B cell (primary cell): Measurements from ENCODE around the gene EIF2B2. TPM values are rescaled to one million over a fixed set of nuclear protein-coding genes. Genes with fewer than 3 reads are reported as not detected.

Experiments
- ATAC-seq: fragments of 200-7000 bp; cut with Tn5 transposase; one replicate; pipeline ENCODE4 v1.10.0; 2021; ENCODE audit warnings: low read depth, mild to moderate bottlenecking, moderate number of reproducible peaks, moderate library complexity
- CTCF ChIA-PET: fragments of 350-600 bp; sonication (Branson Sonifier 250); formaldehyde crosslinking; loops from one replicate; lab custom pipeline; 2021; ENCODE audit warnings: antibody characterized with exemption, inconsistent platforms; lab: Charles Lee
- POLR2A ChIA-PET: fragments of 350-600 bp; sonication (Branson Sonifier 250); formaldehyde crosslinking; loops from one replicate; lab custom pipeline; 2021; ENCODE audit warnings: antibody characterized with exemption; lab: Charles Lee
- DNase-seq: peaks from one replicate; pipeline ENCODE4 v3.0.0; 2013
- H2AFZ ChIP-seq: 2 replicates; pipeline ENCODE4 v1.6.1; 2012; ENCODE audit warnings: mild to moderate bottlenecking, low read depth, low read length; ENCODE audit not compliant: insufficient read depth, poor library complexity, severe bottlenecking
- H3K27ac ChIP-seq, 2 donors: 1 replicate in 1 of 2; 2 replicates in 1 of 2; pipeline ENCODE4 v1.5.1; 2012 to 2013; ENCODE audit warnings: low read length in 2 of 2, mild to moderate bottlenecking in 2 of 2, moderate library complexity in 1 of 2
- H3K27me3 ChIP-seq, 4 experiments: fragments of 200-600 bp in 1 of 4; sonication (generic) in 1 of 4; replicated peaks in 1 of 4; 1 replicate in 2 of 4; 2 replicates in 2 of 4; pipeline versions ENCODE4 v1.6.1 to v1.7.0; 2013 to 2016; ENCODE audit warnings: low read length in 3 of 4, mild to moderate bottlenecking in 2 of 4, mixed read lengths in 1 of 4, moderate library complexity in 1 of 4; ENCODE audit not compliant: insufficient read depth in 4 of 4, control insufficient read depth in 3 of 4; ENCODE audit errors: control extremely low read depth in 1 of 4
- H3K36me3 ChIP-seq, 2 experiments: replicated peaks in 1 of 2; 1 replicate in 1 of 2; 2 replicates in 1 of 2; pipeline versions ENCODE4 v1.6.1 to v1.7.1; 2013; ENCODE audit warnings: low read length in 1 of 2; ENCODE audit not compliant: insufficient read depth in 2 of 2, control insufficient read depth in 1 of 2; ENCODE audit errors: control extremely low read depth in 1 of 2, extremely low read depth in 1 of 2
- H3K4me1 ChIP-seq, 2 donors: fragments of 200-600 bp in 1 of 2; sonication (generic) in 1 of 2; 1 replicate in 1 of 2; 2 replicates in 1 of 2; pipeline versions ENCODE4 v1.5.1 to v1.6.1; 2013 to 2017; ENCODE audit warnings: low read length in 2 of 2; ENCODE audit not compliant: control insufficient read depth in 2 of 2, insufficient read depth in 2 of 2
- H3K4me2 ChIP-seq: replicated peaks from 2 replicates; pipeline ENCODE3; 2012; ENCODE audit warnings: mild to moderate bottlenecking, low read depth, low read length; ENCODE audit not compliant: poor library complexity, severe bottlenecking
- H3K4me3 ChIP-seq, 5 experiments: fragments of 200-600 bp in 1 of 5; sonication (generic) in 1 of 5; 1 replicate in 3 of 5; 2 replicates in 2 of 5; pipeline versions ENCODE4 v1.5.1 to v1.7.0; 2011 to 2016; ENCODE audit warnings: low read length in 4 of 5, mild to moderate bottlenecking in 4 of 5, low read depth in 2 of 5, control low read depth in 1 of 5, moderate library complexity in 1 of 5; ENCODE audit not compliant: insufficient read depth in 1 of 5; ENCODE audit errors: control extremely low read depth in 1 of 5, extremely low read depth in 1 of 5
- H3K79me2 ChIP-seq: fragments of 200-600 bp; sonication (generic); one replicate; pipeline ENCODE4 v1.6.0; 2016; ENCODE audit warnings: low read length; ENCODE audit not compliant: control insufficient read depth, insufficient read depth
- H3K9ac ChIP-seq: fragments of 200-600 bp; sonication (generic); 2 replicates; pipeline ENCODE4 v1.6.1; 2017; ENCODE audit warnings: mild to moderate bottlenecking, low read length, moderate library complexity
- H3K9me3 ChIP-seq, 3 donors: one replicate each; pipeline versions ENCODE4 v1.6.1 to v1.7.1; 2013; ENCODE audit warnings: low read length in 2 of 3; ENCODE audit not compliant: control insufficient read depth in 2 of 3, insufficient read depth in 1 of 3; ENCODE audit errors: control extremely low read depth in 1 of 3
- H4K20me1 ChIP-seq: 2 replicates; pipeline ENCODE4 v1.6.0; 2012; ENCODE audit warnings: mild to moderate bottlenecking, low read length; ENCODE audit not compliant: insufficient read depth, control insufficient read depth, poor library complexity, severe bottlenecking
- H3K27ac Mint-ChIP-seq: one replicate; pipeline ENCODE4 v1.8.0; 2021; ENCODE audit warnings: mixed read lengths
- H3K27me3 Mint-ChIP-seq: one replicate; pipeline ENCODE4 v1.8.0; 2021; ENCODE audit warnings: mixed read lengths
- H3K4me1 Mint-ChIP-seq: one replicate; pipeline ENCODE4 v1.8.0; 2021; ENCODE audit warnings: mixed read lengths
- H3K4me3 Mint-ChIP-seq: one replicate; pipeline ENCODE4 v1.8.0; 2021; ENCODE audit warnings: mixed read lengths
- H3K9me3 Mint-ChIP-seq: one replicate; pipeline ENCODE4 v1.8.0; 2022; ENCODE audit warnings: mixed read lengths; ENCODE audit not compliant: insufficient read depth
- CTCF ChIP-seq: fragments of 200-600 bp; IDR thresholded peaks from one replicate; pipeline ENCODE4 v1.8.0; 2022; ENCODE audit warnings: antibody characterized with exemption, mild to moderate bottlenecking
- EZH2 ChIP-seq: IDR thresholded peaks from 2 replicates; pipeline ENCODE4 v1.6.1; 2012; ENCODE audit warnings: borderline replicate concordance, low read depth, mild to moderate bottlenecking, moderate library complexity, low read length; ENCODE audit not compliant: insufficient read depth, poor library complexity, severe bottlenecking
- WGBS: methylation state at CpG from one replicate; pipeline ENCODE4 v1.1.5; 2013; ENCODE audit warnings: missing lambda C conversion rate; ENCODE audit not compliant: insufficient coverage; 5-methylcytosine and 5-hydroxymethylcytosine counted together
- intact Hi-C: fragments of 100-400 bp; cut with micrococcal nuclease; formaldehyde crosslinking; loops from one replicate; pipeline ENCODE4 v1.10.0; 2022
- polyA plus RNA-seq: library from polyadenylated mRNA; depleted of rRNA; stranded (reverse); fragments of >200 nt; gene quantifications from 2 replicates; pipeline ENCODE4 v1.2.3, GENCODE V29; 2012
- total RNA-seq, 2 donors: library from RNA; stranded (reverse); fragments of 120-200 nt in 1 of 2; gene quantifications; 1 replicate in 1 of 2; 2 replicates in 1 of 2; pipeline versions ENCODE4 v1.2.3 to v1.2.4, GENCODE V29; 2013 to 2022

Gene EIF2B2
- total and polyA plus RNA-seq, 2 donors (not counting 1 experiment from before 2014, with no cell fraction given) = 25.5 to 27.6 TPM

DNA sequence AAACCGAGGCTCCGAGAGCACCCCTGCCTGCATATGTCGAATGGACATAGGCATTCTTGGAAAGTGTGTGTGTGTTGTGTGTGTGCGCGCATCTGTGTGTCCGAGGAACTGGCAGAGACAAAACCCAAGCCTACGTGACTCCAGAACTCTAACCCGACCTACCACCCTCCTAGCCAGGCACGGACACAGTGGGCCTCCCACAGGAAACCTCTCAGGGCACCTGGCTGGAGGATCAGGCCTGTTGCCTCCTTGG, 46.8 kb upstream of the EIF2B2 start:
- Histone ChIP-seq H3K9me3 (peaks cover 0 to 4% (median 0%) of the 10 kb centered on the region in 3 donors), H3K36me3 (no peaks in the 10 kb centered on the region), H3K4me1 (peaks cover 5 to 12% of the 10 kb centered on the region in 2 donors), H3K9ac (no peak overlapping the region), H3K27ac (no peak overlapping the region), H3K79me2 (no peaks in the 10 kb centered on the region), H3K4me2 (peak overlapping the region; percentile 94), H3K27me3 (peaks cover 0 to 39% (median 8%) of the 10 kb centered on the region in 4 experiments), H4K20me1 (no peaks in the 10 kb centered on the region), H3K4me3 (peak overlapping the region in 1 of 5 experiments; percentile 66), H2AFZ (no peak overlapping the region)
- intact Hi-C loops = no loop called here
- ATAC-seq = no peak
- no peak overlapping the region for H3K27ac Mint-ChIP-seq
- H3K9me3 Mint-ChIP-seq = no peaks in the 10 kb centered on the region
- POLR2A ChIA-PET = no interaction called here
- DNase-seq = no peak
- CTCF ChIA-PET = interaction anchor here (1.3 kb wide), 1 partner anchor 133 kb away, joined by 3 read pairs; no protein-coding TSS in a partner anchor
- TF ChIP-seq EZH2 (no peak), CTCF (no peak)
- H3K4me3 Mint-ChIP-seq = peak overlapping the region; percentile 30
- H3K4me1 Mint-ChIP-seq = peaks cover 1% of the 10 kb centered on the region
- WGBS = 100% methylated on average over 3 of the region's 9 CpGs
- peaks cover 10% of the 10 kb centered on the region for H3K27me3 Mint-ChIP-seq

GRCh38 chr14:74956280-74957072, 46.2 kb upstream of the EIF2B2 start:
- H3K27me3 Mint-ChIP-seq = peaks cover 7% of the 10 kb centered on the region
- intact Hi-C loops = no loop called here
- ChIA-PET POLR2A (no interaction called here), CTCF (interaction anchor here (0.6 kb wide), 1 partner anchor 73 kb away, joined by 3 read pairs; no protein-coding TSS in a partner anchor)
- Histone ChIP-seq H3K4me3 (no peak overlapping the region), H3K79me2 (no peaks in the 10 kb centered on the region), H3K4me2 (no peak overlapping the region), H3K9ac (no peak overlapping the region), H4K20me1 (no peaks in the 10 kb centered on the region), H3K9me3 (peaks cover 0 to 4% (median 0%) of the 10 kb centered on the region in 3 donors), H3K36me3 (no peaks in the 10 kb centered on the region), H3K4me1 (peaks cover 5 to 12% of the 10 kb centered on the region in 2 donors), H3K27me3 (peaks cover 0 to 39% (median 8%) of the 10 kb centered on the region in 4 experiments), H3K27ac (no peak overlapping the region), H2AFZ (no peak overlapping the region)
- DNase-seq (no peak), ATAC-seq (no peak)
- H3K4me1 Mint-ChIP-seq = peaks cover 3% of the 10 kb centered on the region
- no peaks in the 10 kb centered on the region for H3K9me3 Mint-ChIP-seq
- 95% methylated on average over 17 of the region's 24 CpGs for WGBS
- TF ChIP-seq CTCF = no peak
- no peak for TF ChIP-seq EZH2
- no peak overlapping the region for H3K27ac Mint-ChIP-seq
- H3K4me3 Mint-ChIP-seq = peak overlapping the region; percentile 36
